ENCODE measurements around the gene FLII. TPM values are rescaled to one million over a fixed set of nuclear protein-coding genes. Genes with fewer than 3 reads are reported as not detected.

Gene FLII
- total and polyA plus RNA-seq, 2 of the 13 experiments (the other 11 are each of a cell fraction or from before 2014, with no cell fraction given) = 130 to 303 TPM

DNA sequence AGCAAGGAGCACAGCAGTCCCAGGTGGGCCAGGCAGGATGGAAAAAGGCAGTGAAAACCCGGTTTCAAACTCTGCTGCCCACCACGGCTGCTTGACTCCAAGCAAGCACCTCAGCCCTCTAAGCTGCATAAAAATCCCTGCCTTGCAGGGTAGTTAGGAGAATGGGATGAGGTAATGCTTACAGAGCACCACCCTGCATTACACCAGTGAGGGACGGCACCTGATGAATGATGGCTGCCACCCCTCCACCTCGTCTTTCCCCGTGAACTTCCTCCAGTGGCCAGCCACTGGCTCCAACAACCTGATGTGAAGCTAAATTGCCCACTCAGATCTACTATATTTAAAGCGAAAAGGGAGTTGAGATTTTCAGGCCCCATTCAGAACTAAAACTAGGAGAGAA, 23.2 kb upstream of the FLII start:
- Histone ChIP-seq H3K4me1 (ENCODE audit: insufficient read depth, low read length) (no peaks in the 10 kb centered on the region), H3K36me3 (replicated peaks in 1 of 2; ENCODE audit: control insufficient read depth in 1 of 2, insufficient read depth in 2 of 2, low read length in 2 of 2) (peaks cover 40 to 75% of the 10 kb centered on the region in 2 experiments), H3K27ac (ENCODE audit: extremely low read length, insufficient read depth, low read length) (no peak overlapping the region), H4K20me1 (ENCODE audit: insufficient read depth, low read length) (no peaks in the 10 kb centered on the region), H3K79me2 (ENCODE audit: insufficient read depth, low read length) (no peaks in the 10 kb centered on the region), H3K4me2 (ENCODE audit: low read depth, low read length) (no peak overlapping the region), H3K9ac (ENCODE audit: insufficient read depth, low read depth, low read length) (no peak overlapping the region), H3K27me3 (ENCODE audit: control insufficient read depth in 1 of 2, insufficient read depth in 2 of 2, low read length in 2 of 2) (no peaks in the 10 kb centered on the region), H3K4me3 (replicated peaks in 1 of 3; ENCODE audit: insufficient read depth in 1 of 3, low read depth in 2 of 3, low read length in 3 of 3) (no peak overlapping the region), H2AFZ (ENCODE audit: low read length) (no peak overlapping the region), H3K9me3 (ENCODE audit: low read length) (no peaks in the 10 kb centered on the region)
- no peak for ATAC-seq
- DNase-seq (ENCODE audit: low spot score) = no peak
- no TSS peak for BruUV-seq (replicated peaks)
- TF ChIP-seq ZNF747 (CRISPR knock-in tag; IDR thresholded peaks at IDR 0.05; ENCODE audit: borderline replicate concordance) (no peak), HNRNPK (IDR thresholded peaks at IDR 0.05; ENCODE audit: low read depth, low read length, poor library complexity, severe bottlenecking) (no peak), NFE2 (CRISPR knock-in tag; IDR thresholded peaks at IDR 0.05) (no peak), ZNF274 (CRISPR knock-in tag; IDR thresholded peaks at IDR 0.05) (no peak), SPEN (CRISPR knock-in tag; IDR thresholded peaks at IDR 0.05; ENCODE audit: low read depth) (no peak), ZNF792 (CRISPR knock-in tag; IDR thresholded peaks at IDR 0.05) (no peak)
- TF ChIP-seq, protein P1, sequence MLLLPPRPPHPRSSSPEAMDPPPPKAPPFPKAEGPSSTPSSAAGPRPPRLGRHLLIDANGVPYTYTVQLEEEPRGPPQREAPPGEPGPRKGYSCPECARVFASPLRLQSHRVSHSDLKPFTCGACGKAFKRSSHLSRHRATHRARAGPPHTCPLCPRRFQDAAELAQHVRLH (CRISPR knock-in tag; IDR thresholded peaks at IDR 0.05; ENCODE audit: borderline replicate concordance, low read depth) = no peak
- FAIRE-seq = no peak
- ChIA-PET POLR2A (no interaction called here), CTCF (ENCODE audit: low intra/inter-chr PET ratio, low total read pairs) (no interaction called here)
- intact Hi-C loops (cut with micrococcal nuclease; ENCODE audit: unreplicated experiment) = no loop called here
- in situ Hi-C loops (cut with HindIII; ENCODE audit: extremely low pct_ligation_motif_present, low pct_unique_long_range_greater_than_20kb) = no loop called here
- 92% methylated on average over 6 of the region's 6 CpGs for WGBS (ENCODE audit: low lambda C conversion rate)

DNA sequence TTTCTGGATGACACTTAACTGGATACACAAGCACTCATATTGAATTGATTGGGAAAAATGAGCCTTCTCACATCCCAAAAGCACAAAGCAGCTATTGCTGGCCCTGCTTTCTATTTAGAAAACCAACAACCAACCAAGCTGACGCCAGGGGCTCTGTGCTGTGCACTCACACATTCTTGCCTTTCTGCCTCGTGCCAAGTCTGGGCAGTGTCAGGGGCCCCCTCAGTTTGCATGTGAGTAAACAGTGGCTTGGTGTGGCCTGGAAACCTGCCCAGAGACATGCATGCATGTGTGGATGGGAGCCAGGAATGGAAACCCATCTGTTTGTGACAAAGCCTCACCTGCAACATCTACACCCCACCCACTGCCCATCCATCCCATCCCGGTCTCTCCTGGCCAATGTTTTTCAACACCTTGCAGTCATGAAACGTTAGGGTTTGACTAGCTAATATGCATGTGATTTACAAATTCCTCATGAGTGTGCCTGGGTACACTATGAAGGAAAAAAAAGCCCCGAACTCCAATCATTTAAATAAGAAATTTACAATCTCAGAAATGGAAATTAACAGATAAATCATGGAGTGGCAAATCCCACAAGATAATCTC, 22.3 kb upstream of the FLII start:
- no peaks in the 10 kb centered on the region for H3K79me2 ChIP-seq (ENCODE audit: insufficient read depth, low read length)
- POLR2A ChIA-PET = interaction anchor here (1.0 kb wide), 1 partner anchor 56 kb away, joined by 3 read pairs; no protein-coding TSS in a partner anchor
- TF ChIP-seq TRIM24 (CRISPR knock-in tag; IDR thresholded peaks at IDR 0.05) = no peak
- no peak for TF ChIP-seq ZBTB7B (CRISPR knock-in tag; IDR thresholded peaks at IDR 0.05)
- TF ChIP-seq ZNF747 (CRISPR knock-in tag; IDR thresholded peaks at IDR 0.05; ENCODE audit: borderline replicate concordance) = no peak
- TF ChIP-seq, protein P2, sequence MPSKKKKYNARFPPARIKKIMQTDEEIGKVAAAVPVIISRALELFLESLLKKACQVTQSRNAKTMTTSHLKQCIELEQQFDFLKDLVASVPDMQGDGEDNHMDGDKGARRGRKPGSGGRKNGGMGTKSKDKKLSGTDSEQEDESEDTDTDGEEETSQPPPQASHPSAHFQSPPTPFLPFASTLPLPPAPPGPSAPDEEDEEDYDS (CRISPR knock-in tag; IDR thresholded peaks at IDR 0.05) = no peak
- TF ChIP-seq SSRP1 (CRISPR knock-in tag; IDR thresholded peaks at IDR 0.05) = no peak
- TF ChIP-seq SOX6 (IDR thresholded peaks at IDR 0.05) = no peak
- no peak for TF ChIP-seq SOX6 (CRISPR knock-in tag; IDR thresholded peaks at IDR 0.05)
- TF ChIP-seq POLR2AphosphoS2 (IDR thresholded peaks at IDR 0.05; ENCODE audit: low read depth, low read length) = no peak

More for the DNA sequence above, 22.3 kb upstream of the FLII start:
- ATAC-seq (no peak), DNase-seq (ENCODE audit: low spot score) (no peak), FAIRE-seq (no peak)
- CTCF ChIA-PET (ENCODE audit: low intra/inter-chr PET ratio, low total read pairs) = no interaction called here
- no peak overlapping the region for H3K27ac ChIP-seq (ENCODE audit: extremely low read length, insufficient read depth, low read length)
- no peak overlapping the region for H2AFZ ChIP-seq (ENCODE audit: low read length)
- 98% methylated on average over 3 of the region's 5 CpGs for whole genome bisulfite sequencing (ENCODE audit: low lambda C conversion rate)
- H3K9me3 ChIP-seq (ENCODE audit: low read length) = no peaks in the 10 kb centered on the region
- H3K4me2 ChIP-seq (ENCODE audit: low read depth, low read length) = no peak overlapping the region
- H3K4me3 ChIP-seq (replicated peaks in 1 of 3; ENCODE audit: insufficient read depth in 1 of 3, low read depth in 2 of 3, low read length in 3 of 3) = no peak overlapping the region
- peaks cover 42 to 79% of the 10 kb centered on the region in 2 experiments for H3K36me3 ChIP-seq (replicated peaks in 1 of 2; ENCODE audit: control insufficient read depth in 1 of 2, insufficient read depth in 2 of 2, low read length in 2 of 2)
- no peaks in the 10 kb centered on the region for H4K20me1 ChIP-seq (ENCODE audit: insufficient read depth, low read length)
- intact Hi-C loops (cut with micrococcal nuclease; ENCODE audit: unreplicated experiment) (no loop called here), in situ Hi-C loops (cut with HindIII; ENCODE audit: extremely low pct_ligation_motif_present, low pct_unique_long_range_greater_than_20kb) (no loop called here)
- no peak overlapping the region for H3K9ac ChIP-seq (ENCODE audit: insufficient read depth, low read depth, low read length)
- H3K27me3 ChIP-seq (ENCODE audit: control insufficient read depth in 1 of 2, insufficient read depth in 2 of 2, low read length in 2 of 2) = no peaks in the 10 kb centered on the region
- no peaks in the 10 kb centered on the region for H3K4me1 ChIP-seq (ENCODE audit: insufficient read depth, low read length)
- BruUV-seq (replicated peaks) = no TSS peak

Measured in HepG2 (cell line).